AG09309 (cell line): ENCODE measurements around the gene PCSK2.

Experiments used
- DNase-seq: peaks from one replicate; pipeline ENCODE4 v3.0.0-alpha.2; 2010; ENCODE audit warnings: low read depth
- H3K4me3 ChIP-seq: 2 replicates; pipeline ENCODE4 v1.5.1; 2011; ENCODE audit warnings: mild to moderate bottlenecking, low read depth, low read length, moderate library complexity; ENCODE audit not compliant: control insufficient read depth
- TF ChIP-seq, protein P1 (sequence below): IDR thresholded peaks from 2 replicates; pipeline ENCODE4 v1.5.1; 2011; ENCODE audit warnings: mild to moderate bottlenecking, low read depth, low read length, inconsistent platforms; ENCODE audit not compliant: insufficient read depth, control insufficient read depth; ENCODE audit errors: missing control alignments

The PCSK2 gene

GRCh38 chr20:17457588-17458190 is 230.8 kb downstream of the PCSK2 start:
- TF ChIP-seq, protein P1, sequence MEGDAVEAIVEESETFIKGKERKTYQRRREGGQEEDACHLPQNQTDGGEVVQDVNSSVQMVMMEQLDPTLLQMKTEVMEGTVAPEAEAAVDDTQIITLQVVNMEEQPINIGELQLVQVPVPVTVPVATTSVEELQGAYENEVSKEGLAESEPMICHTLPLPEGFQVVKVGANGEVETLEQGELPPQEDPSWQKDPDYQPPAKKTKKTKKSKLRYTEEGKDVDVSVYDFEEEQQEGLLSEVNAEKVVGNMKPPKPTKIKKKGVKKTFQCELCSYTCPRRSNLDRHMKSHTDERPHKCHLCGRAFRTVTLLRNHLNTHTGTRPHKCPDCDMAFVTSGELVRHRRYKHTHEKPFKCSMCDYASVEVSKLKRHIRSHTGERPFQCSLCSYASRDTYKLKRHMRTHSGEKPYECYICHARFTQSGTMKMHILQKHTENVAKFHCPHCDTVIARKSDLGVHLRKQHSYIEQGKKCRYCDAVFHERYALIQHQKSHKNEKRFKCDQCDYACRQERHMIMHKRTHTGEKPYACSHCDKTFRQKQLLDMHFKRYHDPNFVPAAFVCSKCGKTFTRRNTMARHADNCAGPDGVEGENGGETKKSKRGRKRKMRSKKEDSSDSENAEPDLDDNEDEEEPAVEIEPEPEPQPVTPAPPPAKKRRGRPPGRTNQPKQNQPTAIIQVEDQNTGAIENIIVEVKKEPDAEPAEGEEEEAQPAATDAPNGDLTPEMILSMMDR, result no peak
- DNase-seq, result no peak
- no peak overlapping the region for H3K4me3 ChIP-seq

DNA sequence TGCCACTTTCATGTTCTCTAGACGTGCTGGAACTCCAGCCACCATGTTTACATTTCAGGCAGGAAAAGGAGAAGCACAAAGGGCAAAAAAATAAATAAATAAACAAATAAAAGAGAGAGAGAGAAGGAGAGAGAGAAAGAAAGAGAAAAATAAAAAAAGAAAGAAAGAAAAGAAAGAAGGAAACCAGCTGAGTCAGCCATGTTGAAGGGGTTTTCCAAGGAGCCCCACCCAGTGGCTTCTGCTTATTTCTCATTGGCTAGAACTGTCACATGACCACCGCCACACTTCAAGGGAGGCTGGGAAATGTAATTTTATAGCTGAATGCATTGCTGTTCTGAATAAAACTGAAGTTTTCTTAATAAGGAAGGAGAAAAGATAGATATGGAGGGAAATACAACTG is 233.3 kb downstream of the PCSK2 start:
- no peak overlapping the region for H3K4me3 ChIP-seq
- DNase-seq, result no peak
- TF ChIP-seq, protein P1, result no peak

DNA sequence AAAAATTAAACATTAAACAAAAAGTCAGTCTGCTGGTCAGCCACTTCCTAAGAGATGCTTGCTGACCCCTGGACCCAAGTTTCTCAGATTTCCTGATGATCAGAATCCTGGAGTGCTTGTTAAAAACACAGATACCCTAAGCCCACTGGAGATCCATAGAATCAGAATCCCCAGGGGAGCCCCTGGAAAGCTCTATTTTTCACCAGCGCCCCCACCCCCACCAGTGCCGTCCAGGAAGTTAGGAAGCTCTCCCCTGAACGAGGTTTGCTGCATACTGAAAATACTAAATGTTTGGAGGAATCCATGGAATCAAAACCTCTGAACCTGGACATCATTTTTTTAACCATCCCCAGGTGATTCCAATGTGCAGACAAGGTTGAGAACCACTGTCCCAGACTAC is 235.1 kb downstream of the PCSK2 start:
- no peak overlapping the region for H3K4me3 ChIP-seq
- DNase-seq, result no peak
- TF ChIP-seq, protein P1, result no peak

DNA sequence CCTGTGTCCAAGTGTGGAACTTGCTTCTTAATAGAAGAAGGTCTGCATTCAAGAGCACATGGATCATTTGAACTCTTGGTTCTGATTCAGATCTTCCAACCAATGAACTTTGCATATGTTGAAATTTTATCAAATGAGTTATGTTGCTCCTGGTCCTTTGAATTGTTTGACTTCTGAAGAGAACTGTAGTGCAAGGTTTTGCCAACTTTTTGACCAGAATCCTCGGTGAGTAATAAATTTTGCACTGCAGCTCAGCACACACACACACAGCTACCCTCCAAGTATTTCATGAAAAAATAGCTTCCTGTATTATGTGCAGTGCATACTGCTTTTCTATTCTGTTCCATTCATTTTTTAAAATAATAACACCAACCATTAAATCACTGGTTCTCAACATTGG is 236.9 kb downstream of the PCSK2 start:
- TF ChIP-seq, protein P1, result no peak
- H3K4me3 ChIP-seq, result no peak overlapping the region
- no peak for DNase-seq

GRCh38 chr20:17465236-17465635 is 238.4 kb downstream of the PCSK2 start:
- no peak for DNase-seq
- TF ChIP-seq, protein P1, result no peak
- H3K4me3 ChIP-seq, result no peak overlapping the region

DNA sequence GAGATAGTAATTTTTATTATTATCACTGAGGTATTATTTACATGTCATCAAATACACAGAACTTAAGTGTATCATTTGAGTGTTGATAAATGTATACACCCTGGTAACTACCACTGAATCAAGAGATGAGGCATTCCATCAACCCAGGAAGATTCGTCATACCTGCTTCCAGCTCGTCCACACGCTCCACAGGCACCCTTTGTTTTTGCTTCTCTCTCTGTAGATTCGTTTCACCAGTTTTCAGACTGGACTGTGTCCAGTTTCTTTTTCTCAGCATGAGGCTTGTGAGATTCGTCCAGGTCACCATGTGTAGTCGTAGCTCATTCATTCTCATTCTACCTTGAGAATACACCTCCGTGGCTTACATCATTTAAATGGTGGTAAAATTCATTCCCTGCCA is 239.8 kb downstream of the PCSK2 start:
- H3K4me3 ChIP-seq, result no peak overlapping the region
- no peak for DNase-seq
- TF ChIP-seq, protein P1, result no peak
